Measurements from ENCODE around the gene NANP. TPM values are rescaled to one million over a fixed set of nuclear protein-coding genes. Genes with fewer than 3 reads are reported as not detected.

NANP gene
- total RNA-seq, 2 donors from 2014 or later, result 6.5 to 10.4 TPM

DNA sequence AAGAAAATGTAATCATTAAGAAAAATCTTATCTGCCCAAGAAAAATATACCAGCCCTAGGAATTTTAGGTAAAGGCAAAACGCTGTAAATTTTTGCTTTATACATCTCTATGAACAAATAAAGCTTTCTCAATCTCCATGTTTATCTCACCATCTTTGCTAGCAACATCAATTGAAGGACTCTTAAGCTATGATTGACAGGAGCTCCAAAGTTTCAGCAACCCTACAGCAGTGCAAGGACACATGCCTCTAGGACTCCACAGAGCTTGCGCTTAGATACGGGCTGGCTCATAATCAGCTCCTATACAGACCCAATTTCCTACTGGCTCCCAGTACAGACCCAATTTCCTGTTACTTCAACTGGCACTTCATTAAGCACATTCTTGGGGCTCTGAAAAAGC lies 4.3 kb downstream of the NANP start:
- Histone ChIP-seq H3K27ac (ENCODE audit: low read depth, low read length) (no peak overlapping the region), H3K9me3 (ENCODE audit: control insufficient read depth, low read length) (no peaks in the 10 kb centered on the region), H3K27me3 (ENCODE audit: control insufficient read depth, insufficient read depth, low read length, poor library complexity, severe bottlenecking) (no peaks in the 10 kb centered on the region), H3K4me3 (ENCODE audit: low read length) (no peak overlapping the region), H3K36me3 (ENCODE audit: control insufficient read depth, insufficient read depth, low read length) (peaks cover 8% of the 10 kb centered on the region), H3K9ac (ENCODE audit: extremely low read depth, low read length, poor library complexity, severe bottlenecking) (no peak overlapping the region), H3K4me1 (ENCODE audit: control insufficient read depth, insufficient read depth, low read length) (no peaks in the 10 kb centered on the region)
- Mint-ChIP-seq H3K9me3 (peaks cover 3% of the 10 kb centered on the region), H3K27me3 (ENCODE audit: insufficient read depth) (peaks cover 6% of the 10 kb centered on the region), H3K36me3 (ENCODE audit: low read depth) (peaks cover 10% of the 10 kb centered on the region), H3K4me3 (no peak overlapping the region), H3K27ac (no peak overlapping the region), H3K4me1 (peaks cover 22% of the 10 kb centered on the region)
- no peak for DNase-seq
- TF ChIP-seq, protein P1, sequence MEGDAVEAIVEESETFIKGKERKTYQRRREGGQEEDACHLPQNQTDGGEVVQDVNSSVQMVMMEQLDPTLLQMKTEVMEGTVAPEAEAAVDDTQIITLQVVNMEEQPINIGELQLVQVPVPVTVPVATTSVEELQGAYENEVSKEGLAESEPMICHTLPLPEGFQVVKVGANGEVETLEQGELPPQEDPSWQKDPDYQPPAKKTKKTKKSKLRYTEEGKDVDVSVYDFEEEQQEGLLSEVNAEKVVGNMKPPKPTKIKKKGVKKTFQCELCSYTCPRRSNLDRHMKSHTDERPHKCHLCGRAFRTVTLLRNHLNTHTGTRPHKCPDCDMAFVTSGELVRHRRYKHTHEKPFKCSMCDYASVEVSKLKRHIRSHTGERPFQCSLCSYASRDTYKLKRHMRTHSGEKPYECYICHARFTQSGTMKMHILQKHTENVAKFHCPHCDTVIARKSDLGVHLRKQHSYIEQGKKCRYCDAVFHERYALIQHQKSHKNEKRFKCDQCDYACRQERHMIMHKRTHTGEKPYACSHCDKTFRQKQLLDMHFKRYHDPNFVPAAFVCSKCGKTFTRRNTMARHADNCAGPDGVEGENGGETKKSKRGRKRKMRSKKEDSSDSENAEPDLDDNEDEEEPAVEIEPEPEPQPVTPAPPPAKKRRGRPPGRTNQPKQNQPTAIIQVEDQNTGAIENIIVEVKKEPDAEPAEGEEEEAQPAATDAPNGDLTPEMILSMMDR (conservative IDR thresholded peaks at IDR 0.05), result no peak
- 96% methylated on average over 3 of the region's 3 CpGs; no CpG with 5 or more reads in 1 of the 2 experiments for WGBS, 2 experiments (ENCODE audit: insufficient coverage in 1 of 2, insufficient read length in 1 of 2)

DNA sequence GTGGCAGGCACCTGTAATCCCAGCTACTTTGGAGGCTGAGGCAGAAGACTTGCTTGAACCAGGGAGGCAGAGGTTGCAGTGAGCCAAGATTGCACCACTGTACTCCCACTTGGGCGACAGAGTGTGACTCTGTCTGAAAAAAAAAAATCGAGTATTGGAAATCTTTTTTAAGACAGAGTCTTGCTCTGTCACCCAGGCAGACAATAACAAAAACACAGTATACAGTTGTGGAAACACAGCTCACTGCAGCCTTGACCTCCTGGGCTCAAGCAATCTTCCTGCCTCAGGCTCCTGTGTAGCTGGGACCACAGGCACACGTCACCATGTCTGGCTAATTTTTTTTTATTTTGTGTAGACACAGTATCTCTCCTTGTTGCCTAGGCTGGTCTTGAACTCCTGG lies 15.0 kb downstream of the NANP start:
- no peak overlapping the region for H3K9ac ChIP-seq (ENCODE audit: extremely low read depth, low read length, poor library complexity, severe bottlenecking)
- no peak for DNase-seq
- Mint-ChIP-seq H3K27ac (no peak overlapping the region), H3K27me3 (ENCODE audit: insufficient read depth) (no peaks in the 10 kb centered on the region), H3K4me3 (no peak overlapping the region), H3K36me3 (ENCODE audit: low read depth) (no peaks in the 10 kb centered on the region), H3K4me1 (no peaks in the 10 kb centered on the region), H3K9me3 (no peaks in the 10 kb centered on the region)
- H3K9me3 ChIP-seq (ENCODE audit: control insufficient read depth, low read length), result no peaks in the 10 kb centered on the region
- TF ChIP-seq, protein P1 (conservative IDR thresholded peaks at IDR 0.05), result no peak
- no peak overlapping the region for H3K27ac ChIP-seq (ENCODE audit: low read depth, low read length)
- H3K4me3 ChIP-seq (ENCODE audit: low read length), result no peak overlapping the region
- no peaks in the 10 kb centered on the region for H3K36me3 ChIP-seq (ENCODE audit: control insufficient read depth, insufficient read depth, low read length)
- no peaks in the 10 kb centered on the region for H3K4me1 ChIP-seq (ENCODE audit: control insufficient read depth, insufficient read depth, low read length)
- no peaks in the 10 kb centered on the region for H3K27me3 ChIP-seq (ENCODE audit: control insufficient read depth, insufficient read depth, low read length, poor library complexity, severe bottlenecking)
- 88 to 94% methylated on average over 1 to 3 of the region's 3 CpGs for WGBS, 2 experiments (ENCODE audit: insufficient coverage in 1 of 2, insufficient read length in 1 of 2)

DNA sequence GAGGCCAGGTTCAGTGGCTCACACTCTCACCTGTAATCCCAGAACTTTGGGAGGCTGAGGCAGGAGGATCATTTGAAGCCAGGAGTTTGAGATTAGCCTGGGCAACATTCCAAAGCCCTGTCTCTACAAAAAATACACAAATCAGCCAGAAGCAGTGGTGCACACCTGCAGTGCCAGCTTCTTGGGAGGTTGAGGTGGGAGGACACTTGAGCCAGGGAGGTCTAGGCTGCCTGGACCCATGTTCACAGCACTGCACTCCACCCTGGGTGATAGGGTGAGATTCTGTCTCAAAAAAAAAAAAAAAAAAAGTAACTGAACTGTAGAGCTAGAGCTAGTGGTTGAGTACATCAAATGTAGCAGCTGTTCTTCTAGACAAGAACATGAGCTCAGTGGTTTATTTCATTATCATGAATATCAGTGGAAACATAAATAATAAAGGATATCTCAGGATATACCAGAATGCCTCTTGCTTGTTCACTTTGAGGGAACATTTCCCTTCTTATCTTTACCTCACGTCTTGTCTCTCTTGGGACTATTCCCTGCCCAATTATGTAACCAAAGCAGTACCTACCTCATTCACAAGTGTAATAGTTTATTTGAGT lies 17.6 kb downstream of the NANP start:
- Histone ChIP-seq H3K9me3 (ENCODE audit: control insufficient read depth, low read length) (no peaks in the 10 kb centered on the region), H3K4me3 (ENCODE audit: low read length) (no peak overlapping the region), H3K9ac (ENCODE audit: extremely low read depth, low read length, poor library complexity, severe bottlenecking) (no peak overlapping the region), H3K27ac (ENCODE audit: low read depth, low read length) (no peak overlapping the region), H3K4me1 (ENCODE audit: control insufficient read depth, insufficient read depth, low read length) (no peaks in the 10 kb centered on the region), H3K27me3 (ENCODE audit: control insufficient read depth, insufficient read depth, low read length, poor library complexity, severe bottlenecking) (no peaks in the 10 kb centered on the region), H3K36me3 (ENCODE audit: control insufficient read depth, insufficient read depth, low read length) (no peaks in the 10 kb centered on the region)
- Mint-ChIP-seq H3K27ac (no peak overlapping the region), H3K27me3 (ENCODE audit: insufficient read depth) (no peaks in the 10 kb centered on the region), H3K9me3 (no peaks in the 10 kb centered on the region), H3K4me3 (no peak overlapping the region), H3K36me3 (ENCODE audit: low read depth) (no peaks in the 10 kb centered on the region), H3K4me1 (no peaks in the 10 kb centered on the region)
- WGBS, 2 experiments (ENCODE audit: insufficient coverage in 1 of 2, insufficient read length in 1 of 2), result 88% methylated on average over 1 of the region's 1 CpG; no CpG with 5 or more reads in 1 of the 2 experiments
- DNase-seq, result no peak
- TF ChIP-seq, protein P1 (conservative IDR thresholded peaks at IDR 0.05), result no peak
